Esophagus squamous epithelium (tissue), 5 donors: Measurements from ENCODE around the gene CAND2. TPM values are rescaled to one million over a fixed set of nuclear protein-coding genes. Genes with fewer than 3 reads are reported as not detected.

ENCODE experiments used
- DNase-seq: peaks from one replicate; lab custom pipeline; 2025; lab: John Stamatoyannopoulos, UW
- H3K27ac ChIP-seq, 4 donors: fragments of 200-600 bp; sonication (generic); one replicate each; pipeline ENCODE4 v1.5.1; 2016 to 2019; ENCODE audit warnings: mild to moderate bottlenecking in 1 of 4
- H3K27me3 ChIP-seq, 4 donors: fragments of 200-600 bp; sonication (generic); 1 replicate in 3 of 4; 2 replicates in 1 of 4; pipeline versions ENCODE4 v1.5.1 to v1.6.0; 2017 to 2021; ENCODE audit warnings: antibody characterized with exemption in 1 of 4
- H3K36me3 ChIP-seq, 3 donors: fragments of 200-600 bp; sonication (generic); one replicate each; pipeline ENCODE4 v1.5.1; 2016 to 2019
- H3K4me1 ChIP-seq, 3 donors: fragments of 200-600 bp; sonication (generic); one replicate each; pipeline ENCODE4 v1.5.1; 2017 to 2019
- H3K4me3 ChIP-seq, 4 donors: fragments of 200-600 bp; sonication (generic); 1 replicate in 3 of 4; 2 replicates in 1 of 4; pipeline ENCODE4 v1.5.1; 2016 to 2019; ENCODE audit warnings: mild to moderate bottlenecking in 2 of 4, moderate library complexity in 1 of 4
- H3K9me3 ChIP-seq, 3 donors: fragments of 200-600 bp; sonication (generic); one replicate each; pipeline ENCODE4 v1.5.1; 2016 to 2019
- POLR2A ChIP-seq, 4 donors: fragments of 450-650 bp; IDR thresholded peaks; one replicate each; pipeline ENCODE4 v1.6.1; 2017; ENCODE audit warnings: antibody characterized with exemption in 4 of 4, mild to moderate bottlenecking in 4 of 4, moderate library complexity in 3 of 4
- WGBS, 2 donors: methylation state at CpG; one replicate each; pipeline ENCODE4 v1.1.5; 2018; 5-methylcytosine and 5-hydroxymethylcytosine counted together
- intact Hi-C: fragments of 100-400 bp; cut with DNase I; formaldehyde crosslinking; loops from one replicate; pipeline ENCODE4 v1.15.0; 2022
- total RNA-seq, 4 donors: library from RNA; depleted of rRNA; stranded (reverse); fragments of >200 nt; gene quantifications; one replicate each; pipeline ENCODE4 v1.1.0, GENCODE V29; 2016
- TF ChIP-seq, protein P1 (sequence below), 6 experiments: fragments of 450-650 bp in 4 of 6; fragments of 200-600 bp in 2 of 6; sonication (generic) in 2 of 6; IDR thresholded peaks; one replicate each; pipeline ENCODE4 v1.5.1; 2016 to 2019; ENCODE audit warnings: antibody characterized with exemption in 6 of 6, mild to moderate bottlenecking in 4 of 6, moderate library complexity in 4 of 6
- donor health status: DM: yes; HTN: yes; CAD: no.

Gene CAND2
- total RNA-seq, result 1 to 10 TPM in 1 of 4 donors, under 1 TPM in 3; 0.61 to 1.7 (median 0.91) TPM

DNA sequence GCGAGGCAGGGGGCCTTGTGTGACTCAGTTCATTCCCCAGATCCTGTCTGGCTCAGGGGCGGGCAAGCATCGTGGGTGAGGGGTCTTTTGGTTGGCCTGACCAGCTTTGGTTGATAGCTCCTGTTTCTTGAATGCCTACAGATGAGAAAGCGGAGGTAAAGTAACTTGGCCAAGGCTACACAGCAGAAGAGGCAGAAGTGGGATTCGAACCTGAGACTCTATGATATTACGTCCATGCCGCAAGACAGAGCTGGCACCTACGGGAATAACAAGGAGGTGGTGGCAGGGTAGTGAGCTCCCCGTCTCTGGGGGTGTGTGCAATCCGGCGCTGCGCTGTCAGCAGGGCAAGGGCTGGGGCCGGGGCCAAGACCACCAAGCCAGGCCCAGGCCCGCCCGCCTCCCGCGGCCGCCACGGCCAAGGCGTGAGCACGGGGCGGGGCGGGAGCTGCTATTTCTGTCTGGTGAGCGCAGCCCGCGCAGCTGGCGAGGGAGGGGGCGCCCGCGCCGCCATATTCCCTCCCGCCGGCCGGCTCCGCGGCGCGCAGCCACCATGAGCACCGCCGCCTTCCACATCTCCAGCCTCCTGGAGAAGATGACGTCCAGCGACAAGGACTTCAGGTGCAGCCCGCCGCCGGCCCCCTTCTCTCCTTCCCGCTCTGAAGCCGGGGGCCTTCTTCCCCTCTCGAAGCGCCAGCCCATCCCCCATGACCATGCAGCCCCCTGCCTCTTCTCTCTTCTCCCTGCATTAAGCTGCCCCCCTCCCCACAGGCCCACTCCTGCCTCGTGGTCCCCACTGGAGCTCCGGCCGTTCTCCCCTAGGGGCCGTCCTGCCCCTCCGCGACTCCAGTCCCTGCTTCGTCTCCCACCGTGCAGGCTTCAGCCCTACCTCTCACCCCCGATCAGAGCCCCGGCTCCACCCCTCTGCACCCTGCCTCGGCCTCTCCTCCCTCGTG lies at the start of gene CAND2:
CAND2 (plus strand) TSS at position 510 of the 953 bp plus-strand sequence; CDS start at position 551, 41 bp downstream.
- DNase-seq, result no peak
- 12 to 18% methylated on average over 18 to 29 of the region's 61 CpGs for WGBS, 2 donors

DNA sequence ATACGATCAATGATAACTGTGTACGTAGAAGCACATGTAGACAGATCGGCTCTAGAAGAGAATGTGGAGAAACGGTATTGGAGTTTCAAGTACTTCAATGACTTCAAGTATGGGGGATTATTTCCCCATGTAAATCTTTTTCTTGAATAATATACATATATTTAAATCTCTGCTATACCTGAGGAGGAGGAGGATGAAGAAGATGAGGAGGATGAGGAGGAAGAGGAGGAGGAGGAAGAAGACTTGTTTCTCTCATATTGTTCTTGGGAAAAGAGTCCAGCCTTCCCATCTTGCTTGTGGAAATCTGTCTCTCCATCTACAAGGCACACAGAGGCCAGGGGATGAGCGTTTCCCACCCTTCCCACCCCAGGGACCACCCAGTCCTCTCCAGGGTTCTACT lies 48.0 kb upstream of the CAND2 start:
- H3K4me1 ChIP-seq, result peaks cover 0 to 38% (median 25%) of the 10 kb centered on the region in 3 donors
- no peak overlapping the region for H3K4me3 ChIP-seq
- no peak for DNase-seq
- intact Hi-C loops, result no loop called here
- H3K27me3 ChIP-seq, result no peaks in the 10 kb centered on the region
- H3K36me3 ChIP-seq, result peaks cover 0 to 72% (median 0%) of the 10 kb centered on the region in 3 donors
- WGBS, 2 donors, result 89 to 90% methylated on average over 5 of the region's 5 CpGs
- TF ChIP-seq, protein P1, sequence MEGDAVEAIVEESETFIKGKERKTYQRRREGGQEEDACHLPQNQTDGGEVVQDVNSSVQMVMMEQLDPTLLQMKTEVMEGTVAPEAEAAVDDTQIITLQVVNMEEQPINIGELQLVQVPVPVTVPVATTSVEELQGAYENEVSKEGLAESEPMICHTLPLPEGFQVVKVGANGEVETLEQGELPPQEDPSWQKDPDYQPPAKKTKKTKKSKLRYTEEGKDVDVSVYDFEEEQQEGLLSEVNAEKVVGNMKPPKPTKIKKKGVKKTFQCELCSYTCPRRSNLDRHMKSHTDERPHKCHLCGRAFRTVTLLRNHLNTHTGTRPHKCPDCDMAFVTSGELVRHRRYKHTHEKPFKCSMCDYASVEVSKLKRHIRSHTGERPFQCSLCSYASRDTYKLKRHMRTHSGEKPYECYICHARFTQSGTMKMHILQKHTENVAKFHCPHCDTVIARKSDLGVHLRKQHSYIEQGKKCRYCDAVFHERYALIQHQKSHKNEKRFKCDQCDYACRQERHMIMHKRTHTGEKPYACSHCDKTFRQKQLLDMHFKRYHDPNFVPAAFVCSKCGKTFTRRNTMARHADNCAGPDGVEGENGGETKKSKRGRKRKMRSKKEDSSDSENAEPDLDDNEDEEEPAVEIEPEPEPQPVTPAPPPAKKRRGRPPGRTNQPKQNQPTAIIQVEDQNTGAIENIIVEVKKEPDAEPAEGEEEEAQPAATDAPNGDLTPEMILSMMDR (IDR thresholded peaks at IDR 0.05), result no peak
- no peak for TF ChIP-seq POLR2A (IDR thresholded peaks at IDR 0.05)
- no peaks in the 10 kb centered on the region for H3K9me3 ChIP-seq
- H3K27ac ChIP-seq, result no peak overlapping the region

More for the DNA sequence above, at the start of gene CAND2:
- intact Hi-C loops, result no loop called here
- Histone ChIP-seq H3K27me3 (no peaks in the 10 kb centered on the region), H3K4me3 (peak within 1 kb of the TSS; percentile 34 to 66 (median 60)), H3K36me3 (no peaks in the 10 kb centered on the region), H3K9me3 (no peaks in the 10 kb centered on the region), H3K27ac (peak within 1 kb of the TSS; percentile 58 to 89 (median 87)), H3K4me1 (peaks cover 0 to 18% (median 8%) of the 10 kb centered on the region in 3 donors)
- TF ChIP-seq POLR2A (IDR thresholded peaks at IDR 0.05), result no peak
- TF ChIP-seq, protein P1 (IDR thresholded peaks at IDR 0.05), result no peak

DNA sequence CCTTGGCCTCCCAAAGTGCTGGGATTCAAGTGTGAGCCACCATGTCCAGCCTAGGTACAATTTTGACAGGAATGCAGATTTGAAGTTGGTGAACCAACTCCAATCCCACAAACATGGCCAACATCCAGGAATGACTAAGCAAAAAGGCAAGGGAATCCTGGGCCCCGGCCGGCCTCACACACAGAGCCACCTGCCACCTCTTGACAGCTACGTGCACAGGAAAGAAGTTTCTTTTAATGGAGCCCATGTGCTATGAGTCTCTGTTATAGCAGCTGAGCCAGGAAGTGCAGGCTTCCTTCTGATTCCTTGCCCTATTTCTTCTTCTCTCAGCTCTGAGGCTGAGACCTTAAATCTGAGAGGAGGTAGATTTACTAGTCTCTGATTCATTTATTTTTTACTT lies 46.3 kb upstream of the CAND2 start:
- H3K9me3 ChIP-seq, result no peaks in the 10 kb centered on the region
- H3K4me1 ChIP-seq, result peaks cover 0 to 55% (median 29%) of the 10 kb centered on the region in 3 donors
- DNase-seq, result no peak
- H3K36me3 ChIP-seq, result peaks cover 0 to 55% (median 0%) of the 10 kb centered on the region in 3 donors
- no peaks in the 10 kb centered on the region for H3K27me3 ChIP-seq
- TF ChIP-seq, protein P1 (IDR thresholded peaks at IDR 0.05), result no peak
- TF ChIP-seq POLR2A (IDR thresholded peaks at IDR 0.05), result no peak
- intact Hi-C loops, result no loop called here
- WGBS, 2 donors, result 4 to 19% methylated on average over 3 of the region's 3 CpGs
- H3K27ac ChIP-seq, result peak overlapping the region in 3 of 4 donors; percentile 62 to 96 (median 82)
- H3K4me3 ChIP-seq, result no peak overlapping the region

DNA sequence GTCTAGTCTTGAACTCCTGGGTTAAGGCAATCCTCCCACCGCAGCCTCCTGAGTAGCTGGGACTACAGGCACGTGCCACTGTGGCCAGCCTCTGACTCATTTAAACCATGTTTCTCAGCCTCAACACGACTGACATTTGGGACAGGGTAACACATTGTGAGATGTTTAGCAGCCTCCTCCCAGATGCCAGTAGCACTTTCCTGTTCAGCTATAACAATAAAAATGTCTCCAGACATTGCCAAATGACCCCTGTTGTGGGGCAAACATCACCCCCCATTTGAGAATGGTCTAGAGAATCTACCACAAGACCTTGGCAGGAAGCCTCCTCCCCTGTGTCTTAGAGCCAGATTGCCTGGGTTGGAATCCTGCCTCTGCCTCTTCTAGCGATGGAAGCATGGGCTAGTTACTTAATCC lies 45.8 kb upstream of the CAND2 start:
- Histone ChIP-seq H3K9me3 (no peaks in the 10 kb centered on the region), H3K36me3 (peaks cover 0 to 50% (median 0%) of the 10 kb centered on the region in 3 donors), H3K27me3 (no peaks in the 10 kb centered on the region), H3K4me3 (no peak overlapping the region), H3K4me1 (peaks cover 3 to 60% (median 29%) of the 10 kb centered on the region in 3 donors), H3K27ac (peak overlapping the region; percentile 24 to 96 (median 72))
- TF ChIP-seq POLR2A (IDR thresholded peaks at IDR 0.05), result no peak
- TF ChIP-seq, protein P1 (IDR thresholded peaks at IDR 0.05), result no peak
- whole genome bisulfite sequencing, 2 donors, result 23 to 28% methylated on average over 3 to 4 of the region's 4 CpGs
- no peak for DNase-seq
- intact Hi-C loops, result no loop called here

DNA sequence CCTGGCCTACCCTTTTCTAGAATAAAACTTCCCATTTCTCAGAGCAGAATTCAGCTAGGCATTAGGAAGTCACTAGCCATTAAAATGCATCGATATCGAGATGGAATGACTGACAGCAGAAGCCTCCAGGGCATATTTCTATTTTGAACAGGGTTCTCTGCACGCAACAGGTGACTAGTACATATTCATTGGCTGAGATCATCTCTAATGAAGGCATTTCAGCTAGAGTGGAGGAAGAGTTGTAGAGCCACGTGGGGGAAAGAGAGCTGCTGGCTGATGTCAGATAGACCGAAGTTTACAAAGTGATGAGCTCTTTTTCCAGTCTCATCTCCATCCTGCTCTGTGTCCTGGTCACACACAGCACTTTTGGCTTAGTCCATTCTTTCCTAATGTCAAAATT lies 44.9 kb upstream of the CAND2 start:
- H3K27ac ChIP-seq, result peak overlapping the region in 3 of 4 donors; percentile 82 to 96 (median 84)
- H3K9me3 ChIP-seq, result no peaks in the 10 kb centered on the region
- H3K36me3 ChIP-seq, result peaks cover 0 to 41% (median 0%) of the 10 kb centered on the region in 3 donors
- TF ChIP-seq, protein P1 (IDR thresholded peaks at IDR 0.05), result no peak
- no peak for TF ChIP-seq POLR2A (IDR thresholded peaks at IDR 0.05)
- H3K4me3 ChIP-seq, result no peak overlapping the region
- no peaks in the 10 kb centered on the region for H3K27me3 ChIP-seq
- WGBS, 2 donors, result 69 to 72% methylated on average over 5 of the region's 5 CpGs
- DNase-seq, result no peak
- intact Hi-C loops, result no loop called here
- H3K4me1 ChIP-seq, result peaks cover 8 to 69% (median 29%) of the 10 kb centered on the region in 3 donors
